Sigmoid colon (tissue), 4 donors: ENCODE results near the gene CCR1.

ENCODE experiments used
- POLR2A ChIP-seq, 2 donors: fragments of 450-650 bp; IDR thresholded peaks; one replicate each; pipeline ENCODE4 v1.6.1; 2016; ENCODE audit warnings: antibody characterized with exemption in 2 of 2, mild to moderate bottlenecking in 2 of 2, moderate library complexity in 2 of 2
- POLR2AphosphoS5 ChIP-seq, 4 donors: sonication (generic); formaldehyde crosslinking; IDR thresholded peaks; one replicate each; pipeline ENCODE4 v1.6.1; 2017; ENCODE audit warnings: antibody characterized with exemption in 4 of 4
- TF ChIP-seq, protein P1 (sequence below), 4 experiments: fragments of 450-650 bp in 3 of 4; fragments of 200-600 bp in 1 of 4; IDR thresholded peaks; one replicate each; pipeline ENCODE4 v1.5.1; 2016 to 2019; ENCODE audit warnings: antibody characterized with exemption in 4 of 4, mild to moderate bottlenecking in 3 of 4, moderate library complexity in 2 of 4

DNA sequence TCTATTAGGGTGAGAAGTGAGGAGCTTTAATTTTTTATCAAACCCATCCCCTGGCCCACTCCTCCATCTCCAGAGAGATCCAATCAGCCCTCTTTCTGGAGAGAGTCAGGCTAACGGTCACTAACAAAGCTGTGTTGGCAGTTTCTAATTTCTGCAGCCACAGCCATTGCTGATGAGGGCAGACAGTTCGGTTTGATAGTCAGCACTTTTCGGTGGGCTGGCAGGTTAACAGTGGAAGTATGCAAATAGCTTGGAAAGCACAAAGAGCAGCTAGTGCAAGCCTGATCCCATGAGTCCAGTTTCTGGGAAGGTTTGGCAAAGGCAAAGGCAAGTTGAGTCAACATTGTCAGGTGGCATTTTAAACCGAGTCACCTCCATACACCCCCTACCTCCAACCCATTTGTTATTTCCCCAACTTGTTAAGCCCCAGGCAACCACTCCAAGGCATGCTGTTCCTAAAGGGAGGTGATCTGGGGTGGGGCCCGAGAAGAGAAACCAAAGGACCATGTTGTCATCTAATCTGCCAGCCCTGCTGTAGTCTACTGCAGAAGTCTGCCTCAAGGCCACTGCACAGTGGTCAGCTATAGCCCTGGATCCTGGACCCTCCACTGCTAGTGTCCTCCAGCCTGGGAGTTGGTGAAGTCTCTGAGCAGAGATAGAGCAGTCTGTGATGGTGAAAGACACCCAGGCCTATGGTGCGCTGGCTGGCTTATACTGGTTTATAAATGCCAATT, 1.7 kb downstream of the CCR1 start:
- TF ChIP-seq, protein P1, sequence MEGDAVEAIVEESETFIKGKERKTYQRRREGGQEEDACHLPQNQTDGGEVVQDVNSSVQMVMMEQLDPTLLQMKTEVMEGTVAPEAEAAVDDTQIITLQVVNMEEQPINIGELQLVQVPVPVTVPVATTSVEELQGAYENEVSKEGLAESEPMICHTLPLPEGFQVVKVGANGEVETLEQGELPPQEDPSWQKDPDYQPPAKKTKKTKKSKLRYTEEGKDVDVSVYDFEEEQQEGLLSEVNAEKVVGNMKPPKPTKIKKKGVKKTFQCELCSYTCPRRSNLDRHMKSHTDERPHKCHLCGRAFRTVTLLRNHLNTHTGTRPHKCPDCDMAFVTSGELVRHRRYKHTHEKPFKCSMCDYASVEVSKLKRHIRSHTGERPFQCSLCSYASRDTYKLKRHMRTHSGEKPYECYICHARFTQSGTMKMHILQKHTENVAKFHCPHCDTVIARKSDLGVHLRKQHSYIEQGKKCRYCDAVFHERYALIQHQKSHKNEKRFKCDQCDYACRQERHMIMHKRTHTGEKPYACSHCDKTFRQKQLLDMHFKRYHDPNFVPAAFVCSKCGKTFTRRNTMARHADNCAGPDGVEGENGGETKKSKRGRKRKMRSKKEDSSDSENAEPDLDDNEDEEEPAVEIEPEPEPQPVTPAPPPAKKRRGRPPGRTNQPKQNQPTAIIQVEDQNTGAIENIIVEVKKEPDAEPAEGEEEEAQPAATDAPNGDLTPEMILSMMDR (IDR thresholded peaks at IDR 0.05): no peak
- TF ChIP-seq POLR2A (IDR thresholded peaks at IDR 0.05) (no peak), POLR2AphosphoS5 (IDR thresholded peaks at IDR 0.05) (no peak)
